HAP-1 (cell line): ENCODE data around the gene UBE2U.

Experiments used
- DNase-seq, 2 experiments: peaks; one replicate each; pipeline ENCODE4 v3.0.0-alpha.2; 2016 to 2020; ENCODE audit warnings: low spot score in 2 of 2
- H3K27me3 ChIP-seq: fragments of 250-450 bp; sonication (Bioruptor Pico); 2 replicates; pipeline ENCODE4 v1.5.1; 2020; ENCODE audit warnings: low read depth, mild to moderate bottlenecking, moderate library complexity
- H3K36me3 ChIP-seq: fragments of 250-450 bp; sonication (Bioruptor Pico); replicated peaks from 2 replicates; pipeline ENCODE4 v1.5.1; 2020; ENCODE audit warnings: mild to moderate bottlenecking
- H3K4me1 ChIP-seq: fragments of 250-450 bp; sonication (Bioruptor Pico); 2 replicates; pipeline ENCODE4 v1.5.1; 2020; ENCODE audit warnings: mild to moderate bottlenecking
- H3K4me3 ChIP-seq: fragments of 250-450 bp; sonication (Bioruptor Pico); 2 replicates; pipeline ENCODE4 v1.5.1; 2020; ENCODE audit warnings: mild to moderate bottlenecking, moderate library complexity
- H3K9me3 ChIP-seq: fragments of 250-450 bp; sonication (Bioruptor Pico); 2 replicates; pipeline ENCODE4 v1.5.1; 2020; ENCODE audit warnings: mild to moderate bottlenecking, moderate library complexity
- in situ Hi-C: fragments of 300-500 bp; cut with MboI; formaldehyde crosslinking; loops from 3 replicates; pipeline ENCODE4 v1.14.3; 2020; ENCODE audit warnings: low sequenced_read_pairs, inconsistent platforms, mixed read lengths

The UBE2U gene

GRCh38 chr1:64203420-64203819 lies at the start of gene UBE2U:
UBE2U (plus strand) TSS chr1:64203623; CDS start chr1:64204051, 428 bp downstream.
- Histone ChIP-seq H3K27me3 (peaks cover 11% of the 10 kb centered on the region), H3K4me3 (no peak within 1 kb of the TSS), H3K4me1 (no peaks in the 10 kb centered on the region), H3K36me3 (no peaks in the 10 kb centered on the region), H3K9me3 (no peaks in the 10 kb centered on the region)
- DNase-seq: no peak
- in situ Hi-C loops: no loop called here

GRCh38 chr1:64155278-64155677 lies 48.1 kb upstream of the UBE2U start:
- Histone ChIP-seq H3K36me3 (no peaks in the 10 kb centered on the region), H3K4me1 (no peaks in the 10 kb centered on the region), H3K4me3 (no peak overlapping the region), H3K27me3 (peaks cover 18% of the 10 kb centered on the region), H3K9me3 (no peaks in the 10 kb centered on the region)
- in situ Hi-C loops: no loop called here
- no peak for DNase-seq

DNA sequence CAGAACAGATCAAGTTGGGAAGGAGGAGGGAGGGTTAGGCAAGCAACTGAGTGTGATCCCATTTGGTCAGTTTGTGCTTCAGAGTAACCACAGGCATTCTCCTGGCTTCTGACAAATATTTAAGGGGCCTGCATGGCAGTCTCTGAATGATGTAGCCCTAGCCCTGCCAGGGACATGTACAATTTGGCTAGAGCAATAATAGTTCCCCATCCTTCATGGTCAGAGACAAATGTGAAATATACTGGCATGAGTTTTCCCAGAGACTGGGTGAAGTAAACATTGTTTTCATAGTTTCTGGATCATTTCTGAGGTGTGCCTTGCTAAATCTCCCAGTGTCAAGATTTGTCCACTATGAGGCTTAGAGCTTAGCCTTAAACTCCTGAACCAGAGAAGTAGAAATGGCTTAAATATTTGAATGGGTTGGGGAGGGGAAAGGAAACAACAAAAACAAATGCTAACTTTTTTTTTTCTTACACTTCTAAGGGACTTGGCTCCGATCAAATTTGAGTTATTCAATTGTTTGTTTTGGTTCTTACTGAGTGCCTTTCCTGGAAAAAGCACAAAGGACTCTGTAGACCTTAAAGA lies 42.0 kb upstream of the UBE2U start:
- Histone ChIP-seq H3K36me3 (no peaks in the 10 kb centered on the region), H3K9me3 (no peaks in the 10 kb centered on the region), H3K27me3 (peaks cover 22% of the 10 kb centered on the region), H3K4me3 (no peak overlapping the region), H3K4me1 (peaks cover 3% of the 10 kb centered on the region; the same call in 1 of the 2 replicates)
- DNase-seq: no peak
- in situ Hi-C loops: no loop called here

GRCh38 chr1:64162151-64162550 lies 41.3 kb upstream of the UBE2U start:
- DNase-seq: no peak
- no peaks in the 10 kb centered on the region for H3K9me3 ChIP-seq

GRCh38 chr1:64162804-64163203 lies 40.6 kb upstream of the UBE2U start:
- Histone ChIP-seq H3K4me3 (no peak overlapping the region), H3K27me3 (peaks cover 19% of the 10 kb centered on the region), H3K36me3 (no peaks in the 10 kb centered on the region), H3K4me1 (peaks cover 3% of the 10 kb centered on the region; the same call in 1 of the 2 replicates), H3K9me3 (no peaks in the 10 kb centered on the region)
- DNase-seq: no peak
- in situ Hi-C loops: no loop called here

More at GRCh38 chr1:64162151-64162550, 41.3 kb upstream of the UBE2U start:
- Histone ChIP-seq H3K27me3 (peaks cover 22% of the 10 kb centered on the region), H3K4me3 (no peak overlapping the region), H3K4me1 (peaks cover 3% of the 10 kb centered on the region; the same call in 1 of the 2 replicates), H3K36me3 (no peaks in the 10 kb centered on the region)
- in situ Hi-C loops: no loop called here

DNA sequence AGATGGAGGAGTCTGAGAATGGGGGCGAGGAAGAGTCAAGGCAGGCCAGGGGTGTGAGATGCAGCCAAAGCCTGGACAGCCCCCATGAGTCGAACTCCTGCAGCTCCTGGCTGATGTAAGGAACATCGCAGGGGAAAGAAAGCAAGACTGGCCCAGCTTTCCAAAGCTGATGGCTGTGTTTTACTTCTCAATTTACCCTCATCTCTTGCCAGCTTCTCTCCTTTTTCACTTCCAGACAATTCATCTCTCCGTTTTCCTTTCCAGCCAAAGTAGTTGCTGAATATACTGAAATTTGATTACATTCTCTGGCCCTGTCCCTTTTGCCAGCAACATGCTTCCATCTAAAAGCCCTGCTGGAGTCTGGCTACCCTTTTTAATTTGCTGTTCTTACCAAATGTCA lies 40.0 kb upstream of the UBE2U start:
- DNase-seq: no peak
- H3K4me3 ChIP-seq: no peak overlapping the region
- in situ Hi-C loops: no loop called here
- peaks cover 19% of the 10 kb centered on the region for H3K27me3 ChIP-seq
- H3K9me3 ChIP-seq: no peaks in the 10 kb centered on the region
- H3K4me1 ChIP-seq: peaks cover 3% of the 10 kb centered on the region; the same call in 1 of the 2 replicates
- H3K36me3 ChIP-seq: no peaks in the 10 kb centered on the region

DNA sequence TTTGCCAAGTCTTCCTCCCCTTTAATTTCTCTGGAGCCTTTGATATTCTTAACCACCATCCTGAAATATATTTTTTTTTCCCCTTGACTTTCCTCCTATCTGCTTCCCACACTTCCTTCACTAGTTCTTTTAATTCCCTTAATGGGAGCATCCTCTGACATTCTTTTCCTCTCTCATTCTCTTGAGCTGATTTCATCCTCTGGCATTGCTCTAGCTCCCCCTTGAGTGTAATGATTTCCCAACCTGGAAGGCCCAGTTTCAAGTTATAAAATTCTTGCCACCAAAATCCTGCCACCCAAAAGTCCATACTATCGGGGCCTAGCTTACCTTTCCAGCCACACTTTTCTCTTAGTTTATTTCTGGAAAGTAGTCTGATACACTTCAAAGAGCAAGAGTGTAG lies 39.5 kb upstream of the UBE2U start:
- Histone ChIP-seq H3K27me3 (peaks cover 19% of the 10 kb centered on the region), H3K4me3 (no peak overlapping the region), H3K9me3 (no peaks in the 10 kb centered on the region), H3K36me3 (no peaks in the 10 kb centered on the region), H3K4me1 (peaks cover 3% of the 10 kb centered on the region; the same call in 1 of the 2 replicates)
- in situ Hi-C loops: no loop called here
- DNase-seq: no peak

DNA sequence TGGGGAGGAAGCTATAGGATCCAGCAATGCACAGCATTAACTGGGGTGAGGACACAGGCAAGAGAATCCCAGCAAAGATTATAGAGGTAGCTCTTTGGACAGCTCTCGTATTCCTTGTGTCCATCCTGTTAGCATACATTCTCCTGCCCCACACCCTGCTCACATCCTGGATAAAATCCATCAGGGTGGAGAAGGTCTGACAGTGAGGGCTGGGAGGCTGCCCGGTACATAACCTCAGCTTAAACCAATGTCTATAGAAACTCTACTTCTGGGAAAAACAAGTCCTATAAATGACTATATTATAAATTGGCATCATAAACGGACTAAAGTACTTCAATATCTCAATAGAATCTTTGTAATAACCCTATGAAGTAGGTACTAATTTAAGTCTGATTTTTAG lies 36.8 kb upstream of the UBE2U start:
- DNase-seq: no peak
- peaks cover 16% of the 10 kb centered on the region for H3K27me3 ChIP-seq
- H3K4me3 ChIP-seq: no peak overlapping the region
- no peaks in the 10 kb centered on the region; the same call in 1 of the 2 replicates for H3K9me3 ChIP-seq
- in situ Hi-C loops: no loop called here
- H3K4me1 ChIP-seq: no peaks in the 10 kb centered on the region; the same call in 1 of the 2 replicates
- H3K36me3 ChIP-seq: no peaks in the 10 kb centered on the region

DNA sequence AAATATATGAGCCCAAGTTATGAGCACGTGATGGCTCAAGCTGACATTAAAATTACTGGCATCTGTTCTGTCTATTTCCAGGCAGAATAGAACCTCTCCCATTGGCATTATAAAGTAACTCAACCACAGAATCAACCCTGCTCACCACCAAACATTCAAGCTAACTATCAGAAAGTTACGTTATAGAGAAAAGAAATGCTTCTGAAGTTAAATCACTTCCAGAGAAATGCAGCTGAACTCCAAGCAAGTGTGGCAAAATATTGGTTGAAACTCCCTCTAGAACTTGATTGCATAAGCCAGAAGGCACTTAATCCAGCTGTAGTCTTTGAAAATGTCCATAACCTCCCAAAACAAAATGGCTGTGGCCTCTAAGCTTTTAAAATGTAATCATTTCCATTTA lies 36.2 kb upstream of the UBE2U start:
- Histone ChIP-seq H3K36me3 (no peaks in the 10 kb centered on the region), H3K27me3 (peaks cover 17% of the 10 kb centered on the region), H3K9me3 (no peaks in the 10 kb centered on the region; the same call in 1 of the 2 replicates), H3K4me1 (peaks cover 2% of the 10 kb centered on the region; the same call in 1 of the 2 replicates), H3K4me3 (no peak overlapping the region)
- in situ Hi-C loops: no loop called here
- no peak for DNase-seq

DNA sequence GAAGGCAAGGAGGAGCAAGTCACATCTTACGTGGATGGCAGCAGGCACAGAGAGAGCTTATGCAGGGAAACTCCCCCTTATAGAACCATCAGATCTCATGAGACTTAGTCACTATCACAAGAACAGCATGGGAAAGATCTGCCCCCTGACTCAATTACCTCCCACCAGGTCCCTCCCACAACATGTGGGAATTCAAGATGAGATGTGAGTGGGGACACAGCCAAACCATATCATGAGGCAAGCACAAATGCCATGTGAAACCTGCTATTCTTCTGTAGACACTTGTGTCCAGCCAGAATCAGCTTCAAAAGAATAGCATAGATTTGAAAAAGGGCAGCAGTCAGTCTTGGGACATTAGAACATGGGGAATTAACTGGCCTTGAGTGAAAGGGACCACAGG lies 32.2 kb upstream of the UBE2U start:
- Histone ChIP-seq H3K9me3 (no peaks in the 10 kb centered on the region; the same call in 1 of the 2 replicates), H3K4me3 (no peak overlapping the region), H3K36me3 (no peaks in the 10 kb centered on the region), H3K27me3 (peaks cover 14% of the 10 kb centered on the region), H3K4me1 (peaks cover 4% of the 10 kb centered on the region; the same call in 1 of the 2 replicates)
- in situ Hi-C loops: no loop called here
- DNase-seq: no peak

DNA sequence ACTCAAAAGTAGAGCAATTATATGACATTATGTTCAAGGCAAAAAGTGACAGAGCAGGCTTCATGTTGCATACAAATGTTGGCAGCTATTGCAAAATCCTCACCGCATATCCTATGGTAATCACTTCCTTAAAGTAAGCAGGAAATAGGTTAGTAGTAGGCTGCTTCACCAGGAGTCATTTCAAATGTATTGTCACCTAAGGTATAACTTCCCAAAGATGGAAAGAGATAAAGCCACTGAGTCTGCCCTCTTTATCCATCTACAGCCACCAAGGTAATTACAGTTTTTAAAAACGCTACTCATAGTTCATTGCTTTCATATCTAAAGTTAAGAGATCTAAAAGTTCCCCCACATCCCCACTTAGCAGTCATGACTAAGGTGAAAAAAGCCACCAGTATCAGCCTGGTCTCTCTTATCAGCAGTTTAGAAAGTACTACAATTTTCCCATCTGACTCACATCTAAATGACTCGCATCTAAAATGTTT lies 31.6 kb upstream of the UBE2U start:
- no peak overlapping the region for H3K4me3 ChIP-seq
- in situ Hi-C loops: no loop called here
- peaks cover 4% of the 10 kb centered on the region; the same call in 1 of the 2 replicates for H3K4me1 ChIP-seq
- DNase-seq: no peak
- H3K27me3 ChIP-seq: peaks cover 16% of the 10 kb centered on the region
- no peaks in the 10 kb centered on the region for H3K36me3 ChIP-seq
- H3K9me3 ChIP-seq: no peaks in the 10 kb centered on the region; the same call in 1 of the 2 replicates

DNA sequence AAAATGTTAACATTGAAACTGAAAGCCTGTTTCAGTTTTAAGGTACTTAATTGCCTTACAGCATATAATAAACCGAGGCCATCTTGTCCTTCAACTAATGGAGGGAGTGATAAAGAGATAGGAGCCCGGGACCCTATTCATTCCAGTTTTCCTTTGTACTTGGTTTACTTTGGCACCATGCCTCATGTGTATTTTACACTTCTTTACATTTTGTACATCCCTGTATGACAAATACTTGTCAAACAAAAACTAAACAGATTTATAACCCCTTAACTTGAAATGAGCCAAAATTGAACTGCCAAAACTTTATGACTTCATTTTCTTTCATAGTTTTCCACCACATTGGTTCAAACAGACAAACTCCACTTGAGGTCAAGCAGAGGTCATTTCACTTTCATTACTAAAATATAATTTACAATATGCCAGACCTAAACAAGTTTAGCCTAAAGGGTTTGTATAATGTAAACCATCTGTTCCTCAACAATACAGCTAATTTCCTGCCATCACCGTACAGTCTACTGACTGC lies 30.9 kb upstream of the UBE2U start:
- no peak overlapping the region for H3K4me3 ChIP-seq
- peak in 1 of 2 experiments; percentile 41 for DNase-seq
- no peaks in the 10 kb centered on the region; the same call in 1 of the 2 replicates for H3K9me3 ChIP-seq
- no peaks in the 10 kb centered on the region for H3K36me3 ChIP-seq
- in situ Hi-C loops: no loop called here
- H3K4me1 ChIP-seq: peaks cover 4% of the 10 kb centered on the region; the same call in 1 of the 2 replicates
- peaks cover 16% of the 10 kb centered on the region for H3K27me3 ChIP-seq

GRCh38 chr1:64173336-64173940 lies 30.0 kb upstream of the UBE2U start:
- peaks cover 4% of the 10 kb centered on the region; the same call in 1 of the 2 replicates for H3K4me1 ChIP-seq
- H3K4me3 ChIP-seq: no peak overlapping the region
- no peaks in the 10 kb centered on the region; the same call in 1 of the 2 replicates for H3K9me3 ChIP-seq
- no peaks in the 10 kb centered on the region for H3K36me3 ChIP-seq
- in situ Hi-C loops: no loop called here
- no peak for DNase-seq
- H3K27me3 ChIP-seq: peaks cover 19% of the 10 kb centered on the region

GRCh38 chr1:64175639-64176038 lies 27.8 kb upstream of the UBE2U start:
- H3K27me3 ChIP-seq: peaks cover 19% of the 10 kb centered on the region
- in situ Hi-C loops: no loop called here
- DNase-seq: no peak
- H3K4me3 ChIP-seq: no peak overlapping the region
- no peaks in the 10 kb centered on the region for H3K9me3 ChIP-seq
- H3K4me1 ChIP-seq: peaks cover 4% of the 10 kb centered on the region; the same call in 1 of the 2 replicates
- no peaks in the 10 kb centered on the region for H3K36me3 ChIP-seq
